Erythroblast (primary cell): Measurements from ENCODE around the gene SLX4IP.
"Not testable (repeated sequence)": the region's sequence is repeated elsewhere in the genome, so short reads cannot be mapped to it uniquely, and the experiment has no call there.

Source experiments
- DNase-seq, 2 experiments: peaks; one replicate each; lab custom pipeline; 2025; lab: John Stamatoyannopoulos, UW
- GATA1 ChIP-seq: IDR thresholded peaks from 2 replicates; pipeline ENCODE4 v1.6.1; 2011; ENCODE audit warnings: low read depth, mild to moderate bottlenecking, control low read depth, low read length, moderate library complexity
- POLR2A ChIP-seq: IDR thresholded peaks from 2 replicates; pipeline ENCODE4 v1.6.1; 2011; ENCODE audit warnings: mild to moderate bottlenecking, low read length

SLX4IP gene

DNA sequence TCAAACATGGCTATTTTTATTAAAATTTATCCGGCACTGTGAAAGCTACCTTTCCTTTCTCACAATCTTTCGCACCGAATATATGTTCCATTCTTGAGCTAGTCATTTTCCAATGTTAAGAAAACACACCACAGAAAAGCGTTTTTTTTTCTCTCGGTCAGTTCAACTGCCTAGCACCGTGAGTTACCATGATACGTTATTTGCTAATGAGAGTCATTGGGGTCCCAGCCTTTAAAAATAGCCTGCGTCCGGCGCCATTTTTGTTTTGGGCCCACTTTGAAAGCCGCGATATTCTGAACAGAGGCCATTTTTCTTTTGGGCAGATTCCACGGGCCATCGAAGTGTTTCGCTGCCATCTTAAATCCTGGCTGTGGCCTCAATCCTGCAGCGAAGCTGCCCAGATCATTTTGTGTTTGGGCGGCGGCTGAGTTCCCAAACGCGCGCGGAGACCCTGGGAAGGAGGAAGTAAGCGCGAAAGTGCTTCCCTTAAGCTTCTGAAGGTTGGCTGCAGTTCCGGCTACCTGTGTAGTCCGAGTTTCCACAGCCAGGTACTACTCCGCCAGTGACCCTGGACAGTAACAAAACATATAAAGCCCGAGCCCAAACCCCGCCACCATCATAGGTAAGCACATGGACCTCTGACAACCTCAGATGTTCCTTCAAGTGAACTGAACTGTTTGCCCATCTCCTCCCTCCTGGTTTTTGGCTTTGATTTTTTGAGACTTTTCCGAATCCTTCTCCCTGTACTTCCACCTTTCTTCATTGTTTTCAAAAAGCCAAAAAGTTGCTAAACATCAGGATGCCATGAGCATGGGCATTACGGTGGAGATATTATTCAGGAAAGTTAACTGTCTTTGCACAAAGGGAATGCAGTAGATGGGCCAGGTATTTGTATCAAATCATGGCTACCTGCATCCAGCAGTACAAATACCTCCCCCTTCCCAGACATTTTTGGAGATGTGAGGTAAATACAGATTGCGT is at the start of gene SLX4IP:
SLX4IP (plus strand) TSS at position 474 of the 981 bp plus-strand sequence. CDS start 22,900 bp downstream, outside the sequence.
- no peak for TF ChIP-seq GATA1
- peak; percentile 75 for TF ChIP-seq POLR2A
- peak; percentile 95 for DNase-seq

DNA sequence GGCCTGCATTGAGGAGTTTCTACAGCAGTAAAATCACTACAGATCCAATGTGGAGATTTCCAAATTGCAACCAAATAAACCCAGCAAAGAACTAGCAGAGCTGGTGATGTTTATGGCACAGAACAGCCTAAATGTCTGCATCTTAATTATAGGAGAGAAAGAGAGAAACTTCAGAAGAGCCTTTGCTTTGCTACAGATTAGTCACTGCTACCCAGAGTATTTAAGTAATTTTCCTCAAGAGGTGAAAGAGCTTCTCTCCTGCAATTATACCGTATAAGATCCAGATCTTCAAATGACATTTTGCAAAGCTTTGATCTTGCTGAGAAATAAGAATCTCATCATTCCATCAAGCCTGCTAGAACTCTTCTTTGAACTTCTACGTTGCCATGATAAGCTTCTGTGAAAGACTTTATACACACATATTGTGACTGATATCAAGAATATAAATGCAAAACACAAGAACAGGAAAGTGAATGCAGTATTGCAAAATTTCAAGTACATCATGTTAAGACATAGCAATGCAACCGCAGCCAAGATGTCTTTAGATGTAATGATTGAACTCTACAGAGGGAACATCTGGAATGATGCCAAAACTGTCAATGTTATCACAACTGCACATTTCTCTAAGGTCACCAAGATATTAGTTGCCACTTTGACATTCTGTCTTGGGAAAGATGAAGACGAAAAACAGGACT is 49.1 kb upstream of the SLX4IP start:
- DNase-seq = peak; percentile 15 to 33
- TF ChIP-seq GATA1 (no peak), POLR2A (no peak)

DNA sequence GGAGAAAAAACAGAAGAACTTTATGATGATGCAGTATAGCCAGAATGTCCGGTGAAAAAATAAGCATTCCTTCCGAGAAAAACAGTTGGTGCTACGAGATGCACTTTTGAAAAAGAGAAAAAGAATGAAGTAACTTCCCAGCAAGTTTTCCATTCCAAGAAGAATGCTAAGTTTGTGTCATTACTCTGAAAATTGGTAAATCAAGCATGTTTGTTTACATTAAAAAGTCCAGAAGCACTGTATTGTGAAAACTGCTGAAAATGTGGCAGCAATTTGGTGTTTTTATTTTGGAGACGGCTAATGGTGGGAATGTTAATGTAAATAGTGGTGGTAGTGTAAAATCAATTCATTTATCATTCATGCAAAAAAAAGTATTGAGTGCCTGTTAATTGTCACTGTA is 47.4 kb upstream of the SLX4IP start:
- TF ChIP-seq POLR2A (no peak), GATA1 (no peak)
- no peak for DNase-seq

DNA sequence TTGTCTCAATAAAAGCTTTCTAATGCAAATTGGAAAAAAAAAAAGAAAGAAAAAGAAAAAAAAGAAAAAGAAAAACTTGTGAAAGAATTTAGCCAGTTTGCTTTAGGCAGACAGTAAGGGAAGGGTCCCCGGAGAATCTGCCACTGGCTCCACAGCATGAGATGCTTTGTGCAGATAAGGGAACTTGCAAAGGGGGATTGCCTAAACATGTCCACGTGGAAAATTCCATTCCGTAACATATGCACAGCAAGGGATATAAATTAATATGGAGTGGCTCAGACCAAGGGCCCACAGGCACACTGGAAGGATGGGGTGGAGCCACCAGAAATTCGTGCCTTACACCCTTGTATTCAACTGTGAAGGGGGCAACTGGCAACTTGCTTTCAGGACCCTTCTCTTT is 46.5 kb upstream of the SLX4IP start:
- DNase-seq = no peak
- TF ChIP-seq GATA1 = no peak
- no peak for TF ChIP-seq POLR2A

DNA sequence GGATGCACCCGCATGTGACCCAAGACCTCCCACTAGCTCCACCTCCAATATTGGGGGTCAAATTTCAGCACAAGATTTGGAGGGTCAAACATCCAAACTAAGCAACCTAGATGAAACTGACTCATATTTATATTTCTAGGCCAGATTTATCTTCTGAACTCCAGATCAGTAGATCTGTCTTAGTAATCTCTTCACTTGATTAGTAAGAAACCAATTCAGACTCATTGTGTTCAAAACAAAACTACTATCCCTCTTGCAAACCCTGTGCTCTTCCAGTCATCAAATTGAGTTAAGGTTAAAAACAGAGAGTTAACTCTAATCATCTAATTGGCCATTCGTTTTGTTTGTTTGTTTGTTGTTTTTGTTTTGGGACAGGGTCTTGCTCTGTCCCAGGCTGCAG is 44.4 kb upstream of the SLX4IP start:
- TF ChIP-seq GATA1 = no peak
- no peak for TF ChIP-seq POLR2A
- no peak for DNase-seq

DNA sequence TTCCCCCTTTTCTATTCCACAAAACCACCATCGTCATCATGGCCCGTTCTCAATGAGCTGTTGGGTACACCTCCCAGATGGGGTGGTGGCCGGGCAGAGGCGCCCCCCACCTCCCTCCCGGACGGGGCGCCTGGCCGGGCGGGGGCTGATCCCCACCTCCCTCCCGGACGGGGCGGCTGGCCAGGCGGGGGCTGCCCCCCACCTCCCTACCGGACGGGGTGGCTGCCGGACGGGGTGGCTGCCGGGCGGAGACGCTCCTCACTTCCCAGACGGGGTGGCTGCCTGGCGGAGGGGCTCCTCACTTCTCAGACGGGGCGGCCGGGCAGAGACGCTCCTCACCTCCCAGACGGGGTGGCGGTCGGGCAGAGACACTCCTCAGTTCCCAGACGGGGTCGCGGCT is 40.4 kb upstream of the SLX4IP start:
- DNase-seq = not testable (repeated sequence)

DNA sequence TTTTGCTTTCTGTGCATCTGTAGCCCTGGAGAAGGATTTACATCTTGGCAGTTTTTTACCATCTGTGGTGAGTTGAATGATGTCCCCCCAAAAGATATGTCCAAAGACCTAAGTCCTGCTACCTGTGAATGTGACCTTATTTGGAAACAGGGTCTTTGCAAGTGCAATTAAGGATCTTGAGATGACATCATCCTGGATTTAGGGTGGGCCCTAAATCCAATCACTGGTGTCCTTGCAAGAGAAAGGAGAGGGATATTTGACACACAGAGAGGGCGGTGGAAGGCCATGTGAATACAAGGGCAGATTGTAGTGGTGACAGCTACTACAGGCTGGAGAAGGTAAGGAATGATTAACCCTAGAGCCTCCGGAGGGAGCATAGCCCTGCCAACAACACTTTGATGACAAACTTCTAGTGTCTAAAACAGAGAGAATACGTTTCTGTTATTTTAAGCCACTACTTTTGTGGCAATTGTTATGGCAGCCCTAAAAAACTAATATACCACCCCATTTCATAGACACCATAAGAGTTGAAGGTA is 36.2 kb upstream of the SLX4IP start:
- no peak for DNase-seq
- no peak for TF ChIP-seq POLR2A
- no peak for TF ChIP-seq GATA1

DNA sequence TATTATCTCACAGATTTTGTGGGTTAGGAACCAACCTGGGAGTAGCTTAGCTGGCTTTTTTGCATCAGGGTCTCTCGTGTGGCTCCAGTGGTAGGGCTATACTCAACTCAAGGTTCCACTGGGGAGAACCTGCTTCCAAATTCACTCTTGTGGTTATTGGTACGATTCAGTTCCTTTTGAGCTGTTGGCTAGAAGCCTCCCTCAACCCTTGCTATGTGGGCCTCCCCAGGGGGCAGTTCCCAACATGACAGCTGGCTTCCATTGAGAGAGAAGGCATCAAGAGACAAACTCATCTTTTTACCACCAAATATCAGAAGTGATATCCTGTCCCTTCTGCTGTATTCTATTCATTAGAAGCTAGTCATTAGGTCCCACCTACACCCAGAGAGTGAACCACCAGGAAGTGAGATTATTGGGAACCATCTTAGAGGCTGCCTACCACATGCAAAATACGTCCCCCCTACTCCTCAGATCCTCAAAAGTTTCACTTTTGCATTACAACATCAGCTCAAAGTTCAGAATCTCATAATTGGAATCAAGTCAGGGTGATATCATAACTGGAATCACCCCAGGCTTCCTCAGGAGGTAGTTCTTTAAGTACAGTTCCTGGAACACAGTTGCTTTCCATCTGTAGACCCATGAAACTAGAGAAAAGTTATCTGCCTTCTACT is 32.0 kb upstream of the SLX4IP start:
- no peak for DNase-seq
- no peak for TF ChIP-seq GATA1
- TF ChIP-seq POLR2A = no peak

DNA sequence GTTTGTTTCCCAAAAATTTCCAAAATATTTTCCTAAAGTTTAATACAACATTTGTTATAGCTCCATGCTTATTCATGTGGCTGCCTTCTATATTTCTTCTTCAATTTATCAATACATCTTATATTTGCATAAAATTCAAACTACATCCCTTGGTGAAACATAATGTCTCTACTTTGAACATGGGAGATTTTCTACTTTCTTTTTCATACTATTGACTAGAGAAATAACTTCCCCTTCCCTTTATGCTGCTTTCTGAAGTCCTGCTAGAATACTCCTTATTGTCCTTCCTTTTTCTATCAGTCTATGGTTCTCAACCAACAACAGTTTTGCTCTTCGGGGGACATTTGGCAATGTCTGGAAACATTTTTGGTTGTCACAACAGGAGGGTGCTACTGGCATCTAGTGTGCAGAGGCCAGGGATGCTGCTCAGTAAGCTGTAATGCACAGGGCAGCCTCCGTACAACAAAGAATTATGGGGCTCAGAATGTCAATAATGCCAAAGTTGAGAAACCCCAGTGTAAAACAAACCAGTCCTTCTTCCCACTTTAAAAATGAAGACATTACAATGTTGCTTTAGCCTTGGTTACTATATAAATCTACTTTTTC is 31.0 kb upstream of the SLX4IP start:
- DNase-seq = no peak
- TF ChIP-seq POLR2A (no peak), GATA1 (no peak)

DNA sequence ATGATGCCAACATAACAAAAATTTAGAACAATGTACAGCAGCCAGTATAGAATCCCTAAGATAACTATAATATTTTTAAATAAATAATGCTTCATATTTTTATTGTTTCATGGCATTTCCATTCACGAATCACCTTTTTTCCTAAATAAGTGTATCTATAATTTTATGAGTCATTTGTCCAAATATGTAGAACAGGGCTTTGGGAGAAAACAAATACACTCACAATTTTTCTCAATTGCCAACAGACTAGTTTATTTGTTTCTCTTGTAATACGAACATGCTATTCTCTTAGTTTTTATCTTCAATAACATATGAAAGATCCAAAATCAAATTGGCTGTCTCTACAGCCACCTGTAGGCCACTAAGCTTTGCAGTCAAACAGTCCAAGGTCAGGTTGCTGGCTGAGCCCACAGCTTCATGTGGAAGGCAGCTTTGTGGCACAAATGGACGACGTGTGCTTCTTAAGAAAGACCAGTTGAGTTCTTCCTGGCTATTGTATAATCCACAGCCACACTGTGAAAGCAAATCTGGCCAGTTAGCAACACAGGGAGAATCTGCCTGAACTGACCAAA is 30.1 kb upstream of the SLX4IP start:
- DNase-seq = no peak
- TF ChIP-seq POLR2A (no peak), GATA1 (no peak)

DNA sequence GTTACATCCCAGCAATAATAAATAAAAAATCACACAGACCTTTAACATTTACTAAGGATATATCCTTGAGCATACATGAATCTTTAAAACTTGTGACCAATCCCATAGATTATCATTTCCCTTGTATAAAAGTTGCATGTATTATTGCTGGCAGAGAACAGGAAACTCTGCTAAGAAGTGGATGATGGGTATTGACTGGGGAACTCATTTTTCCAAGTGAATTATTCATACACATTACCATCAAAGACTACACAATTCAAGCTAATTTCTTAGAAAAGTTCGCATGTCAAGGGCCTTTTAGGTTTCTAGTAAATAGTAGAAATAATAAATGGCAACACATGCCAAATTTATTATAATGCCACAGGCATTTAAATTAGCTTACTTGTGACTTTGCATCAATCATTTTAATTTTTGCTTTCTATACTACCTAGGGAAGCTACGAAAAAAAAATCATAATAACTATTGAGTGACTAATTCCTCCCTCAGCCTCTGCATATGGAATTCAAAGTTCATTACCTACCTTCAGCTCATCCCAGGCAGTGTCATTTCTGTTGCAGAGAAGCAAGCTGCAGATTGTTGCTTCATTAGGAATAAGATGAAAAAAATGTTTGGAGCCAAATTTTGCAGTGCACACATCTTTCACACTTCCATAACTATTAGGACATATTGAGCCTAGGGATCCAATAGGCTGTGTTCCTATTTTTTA is 26.8 kb upstream of the SLX4IP start:
- DNase-seq = no peak
- TF ChIP-seq POLR2A (no peak), GATA1 (no peak)

DNA sequence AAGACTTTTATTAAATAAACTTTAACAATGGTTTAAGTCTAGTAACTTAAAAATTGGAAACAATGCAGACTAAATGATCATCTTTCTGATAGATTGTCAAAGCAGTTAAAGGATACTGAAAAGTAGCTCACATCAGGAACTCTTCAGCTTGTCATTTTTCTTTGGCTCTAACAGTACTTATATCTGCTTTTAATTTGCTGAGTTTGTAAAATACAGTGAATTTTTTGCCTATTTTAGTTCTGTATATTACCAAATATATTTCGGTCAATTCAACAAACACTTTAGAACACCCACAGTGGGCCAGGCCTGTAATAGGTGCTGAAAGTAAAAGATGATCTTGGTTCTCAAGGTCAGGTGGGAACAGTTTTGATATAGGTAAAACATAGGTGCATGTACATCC is 23.4 kb upstream of the SLX4IP start:
- DNase-seq = no peak
- TF ChIP-seq POLR2A (no peak), GATA1 (no peak)
